H1 (cell line): Measurements from ENCODE around the gene HOXD11. TPM values are rescaled to one million over a fixed set of nuclear protein-coding genes. Genes with fewer than 3 reads are reported as not detected.

Source experiments
- CTCF ChIA-PET: fragments of 300-600 bp; sonication (Branson Sonifier 250); formaldehyde crosslinking; loops from one replicate; lab custom pipeline; 2021; ENCODE audit not compliant: partially characterized antibody; lab: Charles Lee
- POLR2A ChIA-PET: fragments of 300-600 bp; sonication (Branson Sonifier 250); formaldehyde crosslinking; loops from one replicate; lab custom pipeline; 2021; ENCODE audit warnings: inconsistent platforms; ENCODE audit not compliant: partially characterized antibody; lab: Charles Lee
- DNase-seq, 2 experiments: peaks; one replicate each; pipeline versions ENCODE4 v3.0.0 to v3.0.0-alpha.2; 2010 to 2022; ENCODE audit warnings: low spot score in 2 of 2, low read depth in 1 of 2, mixed read lengths in 1 of 2
- FAIRE-seq: peaks from 2 replicates; lab custom pipeline; 2011; peaks lifted over from hg19 to GRCh38; lab: Jason Lieb, UNC
- H2AFZ ChIP-seq: 2 replicates; pipeline ENCODE4 v1.8.1; 2012; ENCODE audit warnings: low read length, inconsistent platforms
- H2AK5ac ChIP-seq: 2 replicates; pipeline ENCODE4 v1.6.1; 2013; ENCODE audit warnings: low read depth, low read length
- H2BK120ac ChIP-seq: replicated peaks from 2 replicates; pipeline ENCODE3; 2013; ENCODE audit warnings: low read depth, low read length, inconsistent platforms
- H2BK12ac ChIP-seq: 2 replicates; pipeline ENCODE4 v1.6.1; 2013; ENCODE audit warnings: low read depth, low read length
- H2BK15ac ChIP-seq: 2 replicates; pipeline ENCODE4 v1.6.1; 2013; ENCODE audit warnings: low read length
- H2BK20ac ChIP-seq: 2 replicates; pipeline ENCODE4 v1.6.1; 2013; ENCODE audit warnings: low read length
- H2BK5ac ChIP-seq: 2 replicates; pipeline ENCODE4 v1.6.1; 2013; ENCODE audit warnings: low read depth, low read length
- H3K14ac ChIP-seq: 2 replicates; pipeline ENCODE4 v1.6.1; 2013; ENCODE audit warnings: inconsistent platforms; ENCODE audit not compliant: insufficient read length
- H3K18ac ChIP-seq: 2 replicates; pipeline ENCODE4 v1.6.1; 2013; ENCODE audit warnings: low read length; ENCODE audit errors: extremely low read depth
- H3K23ac ChIP-seq: 2 replicates; pipeline ENCODE4 v1.6.1; 2013; ENCODE audit warnings: inconsistent platforms; ENCODE audit not compliant: insufficient read length
- H3K23me2 ChIP-seq: 2 replicates; pipeline ENCODE4 v1.6.1; 2013; ENCODE audit warnings: low read depth, low read length
- H3K27ac ChIP-seq: 2 replicates; pipeline ENCODE4 v1.6.1; 2011; ENCODE audit warnings: low read depth, low read length, inconsistent platforms
- H3K27me3 ChIP-seq, 4 experiments: replicated peaks in 1 of 4; 1 replicate in 1 of 4; 2 replicates in 3 of 4; pipeline versions ENCODE4 v1.6.1 to v1.8.1; 2011 to 2013; ENCODE audit warnings: low read length in 3 of 4, mild to moderate bottlenecking in 3 of 4, inconsistent platforms in 2 of 4, mixed read lengths in 2 of 4, moderate library complexity in 1 of 4; ENCODE audit not compliant: control insufficient read depth in 3 of 4, insufficient read depth in 3 of 4; ENCODE audit errors: extremely low read depth in 1 of 4
- H3K36me3 ChIP-seq, 4 experiments: 2 replicates each; pipeline versions ENCODE4 v1.6.1 to v1.8.1; 2011 to 2013; ENCODE audit warnings: mild to moderate bottlenecking in 4 of 4, low read length in 3 of 4, moderate library complexity in 2 of 4, control low read depth in 1 of 4, inconsistent platforms in 1 of 4; ENCODE audit not compliant: insufficient read depth in 4 of 4, control insufficient read depth in 2 of 4
- H3K4ac ChIP-seq: replicated peaks from 2 replicates; pipeline ENCODE3; 2013; ENCODE audit warnings: low read length, low read depth, mixed read lengths, inconsistent platforms; ENCODE audit not compliant: insufficient read length
- H3K4me1 ChIP-seq, 4 experiments: replicated peaks in 1 of 4; 1 replicate in 1 of 4; 2 replicates in 3 of 4; pipeline versions ENCODE4 v1.6.1 to v1.8.1; 2011 to 2013; ENCODE audit warnings: low read length in 3 of 4, inconsistent platforms in 2 of 4, mixed read lengths in 1 of 4; ENCODE audit not compliant: insufficient read depth in 4 of 4, control insufficient read depth in 3 of 4
- H3K4me2 ChIP-seq, 2 experiments: 2 replicates each; pipeline versions ENCODE4 v1.6.1 to v1.8.1; 2011 to 2013; ENCODE audit warnings: low read depth in 2 of 2, low read length in 2 of 2, control low read depth in 1 of 2, inconsistent platforms in 1 of 2, mild to moderate bottlenecking in 1 of 2; ENCODE audit not compliant: insufficient read depth in 1 of 2
- H3K4me3 ChIP-seq, 4 experiments: fragments of 200-600, 300-600 bp in 1 of 4; sonication (generic), shearing (Covaris generic), sonication (Bioruptor Twin) in 1 of 4; 2 replicates each; pipeline versions ENCODE4 v1.5.1 to v1.8.1; 2011 to 2016; ENCODE audit warnings: low read length in 4 of 4, low read depth in 3 of 4, control low read depth in 2 of 4, inconsistent platforms in 2 of 4, mild to moderate bottlenecking in 2 of 4, mixed read lengths in 1 of 4, moderate library complexity in 1 of 4; ENCODE audit not compliant: insufficient read depth in 2 of 4; ENCODE audit errors: extremely low read depth in 1 of 4
- H3K56ac ChIP-seq: replicated peaks from 2 replicates; pipeline ENCODE3; 2013; ENCODE audit warnings: low read depth, mild to moderate bottlenecking, mixed read lengths, low read length, inconsistent platforms; ENCODE audit not compliant: insufficient read length
- H3K79me1 ChIP-seq: 2 replicates; pipeline ENCODE4 v1.6.1; 2013; ENCODE audit warnings: low read depth, low read length, control low read depth
- H3K79me2 ChIP-seq, 2 experiments: 2 replicates each; pipeline versions ENCODE4 v1.6.1 to v1.8.1; 2012 to 2013; ENCODE audit warnings: low read length in 2 of 2, mild to moderate bottlenecking in 2 of 2, inconsistent platforms in 1 of 2; ENCODE audit not compliant: insufficient read depth in 2 of 2, control insufficient read depth in 1 of 2
- H3K9ac ChIP-seq, 4 experiments: replicated peaks in 1 of 4; 1 replicate in 1 of 4; 2 replicates in 3 of 4; pipeline versions ENCODE4 v1.6.1 to v1.8.1; 2011 to 2013; ENCODE audit warnings: low read depth in 3 of 4, low read length in 3 of 4, control low read depth in 2 of 4, mild to moderate bottlenecking in 2 of 4, moderate library complexity in 2 of 4, inconsistent platforms in 1 of 4; ENCODE audit errors: extremely low read depth in 1 of 4
- H3K9me3 ChIP-seq, 2 experiments: 2 replicates each; pipeline versions ENCODE4 v1.6.1 to v1.8.1; 2012 to 2013; ENCODE audit warnings: mild to moderate bottlenecking in 2 of 2, moderate library complexity in 2 of 2, control low read depth in 1 of 2, inconsistent platforms in 1 of 2, low read depth in 1 of 2, low read length in 1 of 2, mixed read lengths in 1 of 2; ENCODE audit not compliant: insufficient read depth in 2 of 2
- H4K20me1 ChIP-seq, 2 experiments: replicated peaks in 1 of 2; 2 replicates each; pipeline versions ENCODE3 to v1.8.1; 2011 to 2013; ENCODE audit warnings: inconsistent platforms in 2 of 2, low read length in 2 of 2, mild to moderate bottlenecking in 1 of 2; ENCODE audit not compliant: insufficient read depth in 2 of 2, control insufficient read depth in 1 of 2
- H4K5ac ChIP-seq: 2 replicates; pipeline ENCODE4 v1.6.1; 2013; ENCODE audit warnings: low read length, low read depth, mixed read lengths, inconsistent platforms; ENCODE audit not compliant: insufficient read length
- H4K8ac ChIP-seq: 2 replicates; pipeline ENCODE4 v1.8.0; 2013; ENCODE audit warnings: mild to moderate bottlenecking, moderate library complexity, low read length, inconsistent platforms; ENCODE audit not compliant: insufficient read depth; ENCODE audit errors: extremely low read depth
- H4K91ac ChIP-seq: replicated peaks from 2 replicates; pipeline ENCODE3; 2013; ENCODE audit warnings: low read length, mixed read lengths, inconsistent platforms; ENCODE audit not compliant: insufficient read length
- BACH1 ChIP-seq: IDR thresholded peaks from 2 replicates; pipeline ENCODE4 v1.6.1; 2012; ENCODE audit warnings: low read length, improper control_type of control experiment
- BCL11A ChIP-seq, 2 experiments: IDR thresholded peaks; one replicate each; pipeline ENCODE4 v1.6.1; 2011; ENCODE audit warnings: low read depth in 2 of 2, low read length in 2 of 2, mild to moderate bottlenecking in 2 of 2
- CEBPB ChIP-seq: IDR thresholded peaks from 2 replicates; pipeline ENCODE4 v1.6.1; 2012; ENCODE audit warnings: low read depth, low read length
- CTBP2 ChIP-seq: IDR thresholded peaks from 2 replicates; pipeline ENCODE4 v1.7.0; 2011; ENCODE audit warnings: borderline replicate concordance, mild to moderate bottlenecking, moderate library complexity, mixed read lengths, low read length; ENCODE audit not compliant: insufficient read depth, insufficient read length
- EZH2 ChIP-seq: fragments of 200-600 bp; sonication (generic); IDR thresholded peaks from 2 replicates; pipeline ENCODE4 v1.7.1; 2012; ENCODE audit warnings: low read depth, mild to moderate bottlenecking, moderate library complexity, low read length, inconsistent platforms; ENCODE audit not compliant: severe bottlenecking
- JUND ChIP-seq: IDR thresholded peaks from 2 replicates; pipeline ENCODE4 v1.6.1; 2011; ENCODE audit warnings: mild to moderate bottlenecking, improper control_type of control experiment, low read length
- MAX ChIP-seq: IDR thresholded peaks from 2 replicates; pipeline ENCODE4 v1.6.1; 2012; ENCODE audit warnings: inconsistent platforms
- POU5F1 ChIP-seq: IDR thresholded peaks from 2 replicates; pipeline ENCODE4 v1.6.1; 2011; ENCODE audit warnings: low read depth, mild to moderate bottlenecking, low read length, moderate library complexity
- RNF2 ChIP-seq: fragments of 200-900, 300-1000 bp; sonication (generic); IDR thresholded peaks from 2 replicates; pipeline ENCODE4 v1.7.1; 2016; ENCODE audit warnings: borderline replicate concordance, low read depth, mild to moderate bottlenecking, antibody characterized with exemption, low read length; ENCODE audit not compliant: poor library complexity, severe bottlenecking; ENCODE audit errors: missing control alignments
- SUZ12 ChIP-seq: fragments of 200-600 bp; sonication (generic); IDR thresholded peaks from 2 replicates; pipeline ENCODE4 v1.6.1; 2012; ENCODE audit warnings: mild to moderate bottlenecking, inconsistent platforms, low read length, moderate library complexity, mixed read lengths
- TCF12 ChIP-seq: IDR thresholded peaks from 2 replicates; pipeline ENCODE4 v1.6.1; 2011; ENCODE audit warnings: low read depth, mild to moderate bottlenecking, low read length
- WGBS, 2 experiments: shearing (Covaris generic) in 1 of 2; methylation state at CpG; one replicate each; pipeline versions ENCODE4 v1.1.6 to v1.1.7; 2013 to 2015; ENCODE audit warnings: low lambda C conversion rate in 2 of 2, mixed read lengths in 2 of 2, inconsistent platforms in 1 of 2, low coverage in 1 of 2, missing lambda C conversion rate in 1 of 2; ENCODE audit not compliant: insufficient replicate concordance in 2 of 2, insufficient coverage in 1 of 2, insufficient read length in 1 of 2; ENCODE audit errors: extremely low coverage in 1 of 2, missing lambda C conversion rate in 1 of 2; 5-methylcytosine and 5-hydroxymethylcytosine counted together
- polyA plus RNA-seq, 7 experiments: library from polyadenylated mRNA; depleted of rRNA in 3 of 7; stranded (reverse) in 5 of 7; unstranded in 2 of 7; fragments of >200 nt in 5 of 7; fragments of 200-250 nt in 2 of 7; gene quantifications; 1 replicate in 5 of 7; 2 replicates in 1 of 7; 4 replicates in 1 of 7; pipeline versions ENCODE4 v1.2.1 to v1.2.3, GENCODE V29; 2011 to 2013; ENCODE audit warnings: missing spikeins in 2 of 7, mixed read lengths in 2 of 7
- total RNA-seq: library from RNA; stranded (reverse); fragmentation: NEBNext Ultra II Directional; extraction: Animal tissue kit (Norgen Biotek cat#: 25700); gene quantifications from 2 replicates; pipeline ENCODE4 v1.2.1, GENCODE V29; 2021

The HOXD11 gene
- total and polyA plus RNA-seq, 2 of the 8 experiments (the other 6 are each of a cell fraction or from before 2014, with no cell fraction given) = not detected

- Histone ChIP-seq H2BK20ac (no peak overlapping the region), H2BK15ac (no peak overlapping the region), H3K18ac (no peak overlapping the region), H3K23me2 (peaks cover 6% of the 10 kb centered on the region; the same call in 1 of the 2 replicates), H3K79me1 (no peaks in the 10 kb centered on the region), H4K5ac (no peak overlapping the region), H4K91ac (no peak overlapping the region), H2BK12ac (no peak overlapping the region), H3K4ac (no peak overlapping the region), H4K20me1 (peaks cover 7 to 17% of the 10 kb centered on the region in 2 experiments), H3K14ac (no peak overlapping the region), H3K79me2 (no peaks in the 10 kb centered on the region), H3K23ac (no peak overlapping the region), H4K8ac (no peak overlapping the region), H3K27ac (no peak overlapping the region), H3K4me2 (peak overlapping the region; percentile 67 to 83), H3K36me3 (peaks cover 0 to 5% (median 0%) of the 10 kb centered on the region in 4 experiments; a peak in 1 of 8 replicates), H3K56ac (no peak overlapping the region), H3K9ac (no peak overlapping the region), H2BK5ac (no peak overlapping the region), H3K4me3 (peak overlapping the region; percentile 4 to 52 (median 26); a peak in 5 of 8 replicates), H3K27me3 (peaks cover 85 to 98% (median 92%) of the 10 kb centered on the region in 4 experiments), H3K9me3 (no peaks in the 10 kb centered on the region; a peak in 1 of 4 replicates), H3K4me1 (peaks cover 0 to 29% (median 11%) of the 10 kb centered on the region in 4 experiments; a peak in 5 of 7 replicates), H2AFZ (no peak overlapping the region), H2AK5ac (no peak overlapping the region), H2BK120ac (no peak overlapping the region)
- ChIA-PET CTCF (interaction anchor here (0.6 to 7.8 kb wide), 26 partner anchors 7 to 1481 kb away, joined by 3 to 130 read pairs (median 5); partner anchors contain the start of genes HOXD12 and LNPK), POLR2A (interaction anchor here (2.5 kb wide), 1 partner anchor 19 kb away, joined by 8 read pairs; no protein-coding TSS in a partner anchor)
- FAIRE-seq (no peak), DNase-seq (peak in 1 of 2 experiments; percentile 46)
- 15% methylated on average over 25 of the region's 25 CpGs; no CpG with 5 or more reads in 1 of the 2 experiments for WGBS, 2 experiments
- TF ChIP-seq MAX = no peak
- no peak for TF ChIP-seq BACH1
- 0 out of 2 replicates have a peak, but pooled peaks have one; percentile 10 for TF ChIP-seq TCF12
- TF ChIP-seq CTBP2 = no peak
- TF ChIP-seq EZH2 = peak; percentile 87
- TF ChIP-seq SUZ12 = peak; percentile 89
- 0 out of 2 replicates have a peak, but pooled peaks have one; percentile 7 for TF ChIP-seq POU5F1
- no peak for TF ChIP-seq BCL11A (IDR thresholded peaks at IDR 0.05; ENCODE audit: low read depth in 2 of 2, low read length in 2 of 2)
- peak; percentile 93 for TF ChIP-seq RNF2
- TF ChIP-seq JUND = no peak
- TF ChIP-seq CEBPB = no peak
These were observed 28.4 kb upstream of the HOXD11 start for GRCh38 chr2:176078541-176079284.
